Neural progenitor cell (in vitro differentiated cells): ENCODE results near the gene DTNB. TPM values are rescaled to one million over a fixed set of nuclear protein-coding genes. Genes with fewer than 3 reads are reported as not detected.

Experiments
- DNase-seq: peaks from one replicate; pipeline ENCODE4 v3.0.0-alpha.2; 2016; ENCODE audit warnings: low spot score
- H2AFZ ChIP-seq: fragments of 200-600 bp; sonication (generic); replicated peaks from 2 replicates; pipeline ENCODE4 v1.6.1; 2016; ENCODE audit warnings: antibody characterized with exemption
- H3F3A ChIP-seq: fragments of 200-600 bp; sonication (generic); 2 replicates; pipeline ENCODE4 v1.6.1; 2016; ENCODE audit warnings: antibody characterized with exemption, low read depth
- H3K27ac ChIP-seq: fragments of 200-600 bp; sonication (generic); 2 replicates; pipeline ENCODE4 v1.5.1; 2016; ENCODE audit warnings: mild to moderate bottlenecking
- H3K27me3 ChIP-seq: fragments of 200-600 bp; sonication (generic); 2 replicates; pipeline ENCODE4 v1.6.1; 2016; ENCODE audit warnings: mild to moderate bottlenecking, moderate library complexity
- H3K36me3 ChIP-seq: fragments of 200-600 bp; sonication (generic); 2 replicates; pipeline ENCODE4 v1.5.1; 2016
- H3K4me1 ChIP-seq: fragments of 200-600 bp; sonication (generic); 2 replicates; pipeline ENCODE4 v1.6.1; 2016; ENCODE audit warnings: mixed run types
- H3K4me2 ChIP-seq: fragments of 200-600 bp; sonication (generic); 2 replicates; pipeline ENCODE4 v1.6.1; 2016
- H3K4me3 ChIP-seq: fragments of 200-600 bp; sonication (generic); 2 replicates; pipeline ENCODE4 v1.5.1; 2016
- H3K79me2 ChIP-seq: fragments of 200-600 bp; sonication (generic); 2 replicates; pipeline ENCODE4 v1.6.1; 2016; ENCODE audit warnings: low read depth
- H3K9ac ChIP-seq: fragments of 200-600 bp; sonication (generic); 2 replicates; pipeline ENCODE4 v1.6.1; 2016
- H3K9me3 ChIP-seq: fragments of 200-600 bp; sonication (generic); 2 replicates; pipeline ENCODE4 v1.5.1; 2016; ENCODE audit warnings: low read depth
- H4K20me1 ChIP-seq: fragments of 200-600 bp; sonication (generic); 2 replicates; pipeline ENCODE4 v1.6.1; 2016; ENCODE audit warnings: low read depth
- H3K27ac Mint-ChIP-seq: 3 replicates; pipeline ENCODE4 v1.8.0; 2021; ENCODE audit warnings: mixed read lengths
- H3K27me3 Mint-ChIP-seq: 2 replicates; pipeline ENCODE4 v1.8.0; 2022; ENCODE audit warnings: low read depth, mild to moderate bottlenecking, inconsistent platforms, moderate library complexity, mixed read lengths; ENCODE audit not compliant: insufficient read depth
- H3K36me3 Mint-ChIP-seq: 3 replicates; pipeline ENCODE4 v1.8.0; 2021; ENCODE audit warnings: mixed read lengths
- H3K4me1 Mint-ChIP-seq: 3 replicates; pipeline ENCODE4 v1.8.0; 2021; ENCODE audit warnings: mixed read lengths
- H3K4me3 Mint-ChIP-seq: 3 replicates; pipeline ENCODE4 v1.8.0; 2021; ENCODE audit warnings: mild to moderate bottlenecking, moderate library complexity, mixed read lengths
- H3K9me3 Mint-ChIP-seq: 3 replicates; pipeline ENCODE4 v1.8.0; 2020; ENCODE audit warnings: mixed read lengths
- CTCF ChIP-seq: fragments of 200-600 bp; sonication (generic); IDR thresholded peaks from 2 replicates; pipeline ENCODE4 v1.5.1; 2017; ENCODE audit warnings: antibody characterized with exemption, mild to moderate bottlenecking
- EZH2 ChIP-seq: fragments of 200-600 bp; sonication (generic); IDR thresholded peaks from 2 replicates; pipeline ENCODE4 v1.6.1; 2017; ENCODE audit warnings: antibody characterized with exemption, mild to moderate bottlenecking, moderate library complexity
- EZH2phosphoT487 ChIP-seq: fragments of 200-600 bp; sonication (generic); IDR thresholded peaks from 2 replicates; pipeline ENCODE4 v1.6.1; 2017; ENCODE audit warnings: antibody characterized with exemption
- total RNA-seq: library from RNA; depleted of rRNA; stranded (reverse); fragments of >200 nt; gene quantifications from 2 replicates; pipeline ENCODE4 v1.2.3, GENCODE V29; 2015; ENCODE audit warnings: low replicate concordance

The DTNB gene
- total RNA-seq, 1 donor from 2014 or later, result 27.1 TPM

DNA sequence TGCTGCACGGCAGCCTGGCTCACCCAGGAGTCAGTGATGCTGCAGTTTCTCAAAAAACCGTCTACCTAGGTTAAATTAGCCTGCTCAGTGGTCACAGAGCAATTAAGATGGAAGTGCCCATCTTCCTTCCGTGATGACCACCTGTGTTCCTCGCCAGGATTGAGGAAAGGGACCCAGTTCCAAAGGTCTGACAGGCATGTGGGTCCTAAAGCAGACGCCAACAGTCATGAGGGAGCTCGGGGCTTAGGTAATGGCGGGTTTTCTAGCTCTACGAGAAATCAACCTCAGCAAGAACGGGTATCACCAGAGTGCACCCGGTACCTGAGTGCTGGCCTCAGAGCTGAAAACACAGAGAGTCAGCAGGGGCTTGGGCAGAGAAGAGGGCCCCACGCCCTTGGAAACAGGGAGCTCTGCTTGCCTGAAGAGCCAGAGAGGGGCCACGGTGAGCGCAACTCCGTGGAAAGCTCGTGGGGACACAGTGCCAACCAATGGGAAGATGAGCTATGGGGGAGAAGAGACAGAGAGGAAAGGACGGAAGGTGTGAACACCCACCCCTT, 297.3 kb downstream of the DTNB start:
- no peak for DNase-seq
- Mint-ChIP-seq H3K27ac (peak overlapping the region; percentile 57), H3K27me3 (peaks cover 13% of the 10 kb centered on the region), H3K9me3 (peaks cover 6% of the 10 kb centered on the region), H3K4me3 (peak overlapping the region; percentile 76), H3K4me1 (peaks cover 37% of the 10 kb centered on the region), H3K36me3 (peaks cover 7% of the 10 kb centered on the region)
- H2AFZ ChIP-seq, result no peak overlapping the region
- no peaks in the 10 kb centered on the region for H3K36me3 ChIP-seq
- H3F3A ChIP-seq, result peaks cover 13% of the 10 kb centered on the region
- no peak overlapping the region for H3K27ac ChIP-seq
- TF ChIP-seq EZH2phosphoT487 (no peak), EZH2 (no peak), CTCF (no peak)
- no peak overlapping the region for H3K9ac ChIP-seq
- H3K4me2 ChIP-seq, result no peak overlapping the region
- H4K20me1 ChIP-seq, result no peaks in the 10 kb centered on the region
- no peaks in the 10 kb centered on the region for H3K9me3 ChIP-seq
- no peak overlapping the region for H3K4me3 ChIP-seq
- H3K27me3 ChIP-seq, result peaks cover 4% of the 10 kb centered on the region
- peaks cover 21% of the 10 kb centered on the region for H3K4me1 ChIP-seq
- no peaks in the 10 kb centered on the region for H3K79me2 ChIP-seq

- Mint-ChIP-seq H3K9me3 (peaks cover 6% of the 10 kb centered on the region), H3K27ac (no peak overlapping the region), H3K36me3 (peaks cover 7% of the 10 kb centered on the region), H3K4me1 (peaks cover 40% of the 10 kb centered on the region), H3K27me3 (peaks cover 13% of the 10 kb centered on the region), H3K4me3 (peak overlapping the region; percentile 76)
- Histone ChIP-seq H3K4me3 (no peak overlapping the region), H3K4me2 (no peak overlapping the region), H4K20me1 (no peaks in the 10 kb centered on the region), H3K9ac (no peak overlapping the region), H3K9me3 (no peaks in the 10 kb centered on the region), H3K79me2 (no peaks in the 10 kb centered on the region), H3K36me3 (no peaks in the 10 kb centered on the region), H3K27me3 (peaks cover 4% of the 10 kb centered on the region), H3K4me1 (peaks cover 23% of the 10 kb centered on the region), H3F3A (peaks cover 13% of the 10 kb centered on the region), H3K27ac (no peak overlapping the region), H2AFZ (no peak overlapping the region)
- TF ChIP-seq CTCF, result no peak
- TF ChIP-seq EZH2phosphoT487, result no peak
- TF ChIP-seq EZH2, result no peak
- DNase-seq, result no peak
Observed at GRCh38 chr2:25375371-25375988, 297.9 kb downstream of the DTNB start.

DNA sequence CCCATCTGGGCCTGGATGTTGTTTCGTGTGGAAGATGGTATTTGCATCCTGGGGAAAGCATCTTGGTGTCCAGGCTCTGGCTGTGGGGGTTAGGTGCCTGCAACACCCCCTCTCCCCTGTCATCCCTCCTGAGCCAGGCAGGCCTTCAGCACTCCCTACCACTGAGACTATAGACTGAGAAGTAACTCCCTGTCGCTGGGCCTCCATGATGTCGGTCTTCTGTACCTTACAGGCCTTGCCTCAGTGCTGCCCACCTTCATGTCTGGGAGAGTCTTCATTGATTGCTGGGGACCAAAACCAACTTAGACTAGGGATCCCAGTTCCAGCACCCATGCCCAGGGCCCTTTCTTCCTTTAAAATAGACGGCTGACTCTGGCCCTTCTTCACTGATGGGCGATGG, 298.6 kb downstream of the DTNB start:
- peaks cover 7% of the 10 kb centered on the region for H3K36me3 Mint-ChIP-seq
- Histone ChIP-seq H3K79me2 (no peaks in the 10 kb centered on the region), H3K9me3 (no peaks in the 10 kb centered on the region), H3K36me3 (no peaks in the 10 kb centered on the region), H3K4me1 (peaks cover 29% of the 10 kb centered on the region), H3F3A (peaks cover 13% of the 10 kb centered on the region), H3K27ac (no peak overlapping the region), H2AFZ (no peak overlapping the region), H4K20me1 (no peaks in the 10 kb centered on the region), H3K27me3 (peaks cover 4% of the 10 kb centered on the region), H3K9ac (no peak overlapping the region), H3K4me3 (no peak overlapping the region), H3K4me2 (no peak overlapping the region)
- no peak overlapping the region for H3K4me3 Mint-ChIP-seq
- no peak overlapping the region for H3K27ac Mint-ChIP-seq
- peaks cover 40% of the 10 kb centered on the region for H3K4me1 Mint-ChIP-seq
- no peak for DNase-seq
- peaks cover 6% of the 10 kb centered on the region for H3K9me3 Mint-ChIP-seq
- peaks cover 12% of the 10 kb centered on the region for H3K27me3 Mint-ChIP-seq
- TF ChIP-seq CTCF (no peak), EZH2phosphoT487 (no peak)
